RKO (cell line): ENCODE data around the gene FKBP3.
"Not testable (repeated sequence)": the region's sequence is repeated elsewhere in the genome, so short reads cannot be mapped to it uniquely, and the experiment has no call there.

ENCODE experiments used
- DNase-seq: peaks from one replicate; pipeline ENCODE4 v3.0.0-alpha.2; 2016; ENCODE audit warnings: low spot score

FKBP3 gene

DNA sequence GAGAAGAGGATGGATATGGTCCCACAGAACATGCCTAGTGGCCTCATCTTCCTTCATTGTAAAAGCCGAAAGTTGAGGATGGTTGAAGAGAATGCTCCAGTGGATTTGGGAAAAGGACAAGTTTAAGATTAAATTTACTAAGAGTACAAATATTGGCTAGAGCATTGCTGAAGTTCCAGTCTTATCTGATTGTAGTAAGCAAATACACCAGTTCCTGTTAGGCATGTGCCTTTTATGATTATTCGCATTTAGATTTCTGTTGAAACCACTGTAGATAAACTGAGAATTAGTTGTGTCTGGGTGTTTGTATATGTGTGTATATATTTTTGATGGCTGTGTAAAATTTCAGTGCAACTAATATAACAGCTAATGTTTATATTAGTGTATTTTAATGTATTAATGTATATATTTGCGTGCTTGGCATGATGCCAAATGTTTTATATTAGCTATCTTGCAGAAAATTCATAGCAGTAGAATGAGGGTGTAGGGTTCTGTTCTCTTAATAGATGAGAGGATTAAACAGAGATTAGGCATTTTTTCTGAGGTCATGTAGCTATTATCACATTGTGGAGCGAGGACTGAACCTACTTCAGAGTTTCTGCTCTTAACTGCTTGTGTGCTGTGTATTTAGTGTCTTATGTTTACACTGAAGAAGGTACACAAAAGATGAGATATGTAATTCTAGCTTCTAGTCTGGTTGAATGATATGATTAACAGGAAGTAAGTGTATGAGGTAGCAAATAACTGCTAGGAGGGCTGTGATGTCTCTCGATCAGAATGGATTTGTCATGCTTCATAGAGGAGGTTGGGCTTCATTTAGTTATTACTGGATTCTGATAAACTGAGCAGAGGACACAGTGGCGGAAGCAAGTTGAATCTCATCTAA lies 21.1 kb downstream of the FKBP3 start:
- peak; percentile 34 for DNase-seq

DNA sequence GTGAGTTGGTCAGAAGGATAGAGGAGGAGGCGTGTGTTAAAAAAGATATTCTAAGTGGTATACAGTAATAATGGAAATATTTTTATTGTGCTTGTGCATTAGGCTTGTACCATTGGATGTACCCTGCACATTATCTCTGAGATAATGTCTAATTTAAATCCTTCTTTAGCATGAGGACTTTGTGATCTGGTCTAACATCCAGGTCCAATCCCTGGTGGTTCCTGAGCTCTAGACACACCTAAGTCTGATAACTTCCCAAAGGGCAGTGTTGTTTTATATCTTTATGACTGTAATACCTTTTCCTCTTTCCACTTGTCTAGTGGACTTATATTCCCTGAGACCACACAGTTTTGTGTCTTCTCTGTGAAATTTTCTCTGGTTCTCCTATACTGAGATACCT lies 29.7 kb downstream of the FKBP3 start:
- DNase-seq, result no peak

DNA sequence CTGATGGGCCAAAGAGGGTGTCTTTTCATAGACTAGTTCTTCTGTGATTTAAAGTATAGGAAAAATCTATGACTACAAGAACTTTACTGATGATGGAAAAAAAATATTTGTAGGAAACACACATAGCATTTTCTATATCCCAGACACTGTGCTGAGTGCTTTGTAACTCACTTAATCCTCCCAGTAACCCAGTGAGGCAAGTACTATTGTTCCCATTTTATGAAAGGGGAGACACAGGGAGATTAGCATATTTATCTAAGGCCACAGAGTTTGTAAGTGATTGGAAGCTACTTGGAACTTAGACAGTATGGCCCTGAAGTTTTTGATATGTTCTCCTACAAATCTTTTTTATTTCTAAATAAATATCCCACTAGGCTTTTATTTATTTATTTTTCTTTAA lies 30.5 kb downstream of the FKBP3 start:
- no peak for DNase-seq

DNA sequence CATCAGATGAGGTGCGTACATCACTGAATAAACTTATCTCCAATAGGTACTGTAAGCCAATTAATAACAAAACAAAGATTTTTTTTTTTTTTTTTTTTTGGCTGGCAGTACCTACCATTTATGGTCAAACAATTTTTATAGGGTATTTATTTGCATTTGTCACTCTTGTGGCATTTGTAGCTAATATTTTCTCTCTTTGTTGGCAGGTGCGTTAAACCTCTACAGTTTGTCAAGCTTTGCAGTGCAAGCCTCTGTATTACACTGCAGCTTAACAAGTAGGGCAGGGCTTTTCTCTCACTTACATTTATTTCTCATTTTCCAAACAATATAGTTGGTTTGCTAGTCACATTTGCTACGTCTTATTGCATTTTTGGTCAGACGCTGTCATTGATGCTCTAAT lies 38.1 kb downstream of the FKBP3 start:
- DNase-seq, result no peak

DNA sequence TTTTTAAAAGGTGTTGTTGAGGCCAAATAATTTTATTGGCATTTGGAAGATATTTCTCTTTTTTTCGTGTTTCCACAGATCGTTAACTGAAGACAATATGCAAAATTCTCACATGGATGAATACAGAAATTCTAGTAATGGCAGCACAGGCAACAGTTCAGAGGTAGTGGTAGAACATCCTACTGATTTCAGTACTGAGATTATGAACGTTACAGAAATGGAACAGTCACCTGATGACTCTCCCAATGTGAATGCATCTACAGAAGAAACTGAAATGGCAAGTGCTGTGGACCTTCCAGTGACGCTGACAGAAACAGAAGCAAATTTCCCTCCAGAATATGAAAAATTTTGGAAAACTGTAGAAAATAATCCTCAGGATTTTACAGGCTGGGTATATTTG lies 39.1 kb downstream of the FKBP3 start:
- no peak for DNase-seq

DNA sequence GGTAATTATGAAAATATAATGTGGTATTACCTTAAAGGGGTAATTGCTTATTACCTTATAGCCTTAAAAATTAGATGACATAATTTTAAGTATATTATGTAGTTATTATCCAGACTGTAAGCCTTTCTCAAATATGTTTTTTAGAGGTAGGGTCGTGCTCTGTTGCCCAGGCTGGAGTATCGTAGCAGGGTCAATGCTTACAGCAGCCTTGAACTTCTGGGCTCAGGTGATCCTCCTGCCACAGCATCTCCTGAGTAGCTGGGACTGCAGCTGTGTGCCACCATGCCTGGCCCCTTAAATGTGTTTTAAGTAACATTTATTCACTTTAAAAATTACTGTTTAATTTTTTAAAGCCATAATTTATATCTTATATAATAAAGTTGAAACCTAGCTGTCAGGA lies 40.0 kb downstream of the FKBP3 start:
- no peak for DNase-seq

DNA sequence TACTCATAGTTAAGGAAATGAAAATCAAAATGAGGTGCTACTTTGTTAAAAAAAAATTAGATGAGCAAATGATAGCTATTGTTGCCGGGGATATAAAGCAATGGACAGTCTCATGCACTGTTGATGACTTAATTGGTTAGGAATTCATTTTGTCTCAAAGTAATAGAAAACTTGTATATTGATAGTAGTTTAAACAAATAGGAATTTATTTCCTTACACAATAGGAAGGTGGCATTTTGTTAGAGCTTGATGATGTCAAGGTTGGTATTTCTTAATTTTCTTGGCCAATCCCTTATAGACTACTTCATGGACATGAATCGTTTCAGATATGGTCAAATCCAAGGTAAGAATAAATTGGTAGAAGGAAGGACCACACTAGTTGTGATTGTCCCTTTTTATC lies 42.6 kb downstream of the FKBP3 start:
- peak; percentile 36 for DNase-seq

DNA sequence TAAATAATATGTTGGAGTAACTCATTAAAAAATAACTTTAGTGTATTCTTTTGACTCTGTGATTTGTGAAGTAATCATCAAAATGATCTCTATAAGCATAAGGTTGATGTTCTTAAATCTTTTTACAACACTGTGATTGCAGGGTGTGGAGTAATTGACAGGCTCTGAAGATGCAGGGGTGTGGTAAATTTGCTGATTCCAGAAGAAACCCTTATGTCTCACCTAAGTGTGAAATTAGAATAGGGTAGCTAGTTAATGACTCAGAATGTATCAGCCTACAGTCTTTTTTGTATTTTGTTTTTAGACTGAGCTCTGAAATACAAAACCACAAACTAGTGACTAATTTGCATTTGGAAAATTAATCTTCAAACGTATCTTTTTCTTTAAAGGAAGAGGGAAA lies 44.5 kb downstream of the FKBP3 start:
- peak; percentile 83 for DNase-seq

DNA sequence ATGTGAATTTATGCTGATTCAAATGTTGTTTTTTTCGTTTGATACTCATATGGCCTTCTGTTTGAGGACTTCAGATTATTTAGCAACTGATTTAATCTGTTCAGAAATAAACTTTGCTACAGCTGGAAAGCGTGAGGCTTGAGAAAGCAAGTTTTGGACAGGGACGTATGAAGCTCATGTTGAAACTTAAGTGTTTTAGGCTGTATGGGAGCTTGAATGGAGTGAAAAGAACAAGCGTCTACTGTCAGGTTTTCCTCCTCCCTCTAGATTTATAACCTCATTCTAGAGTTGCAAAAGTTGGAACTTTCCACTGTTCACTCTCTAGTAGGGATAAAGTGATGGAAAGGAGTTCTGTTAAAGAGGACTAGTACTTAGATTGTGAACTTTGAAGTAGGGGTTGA lies 49.3 kb downstream of the FKBP3 start:
- DNase-seq, result peak; percentile 54

DNA sequence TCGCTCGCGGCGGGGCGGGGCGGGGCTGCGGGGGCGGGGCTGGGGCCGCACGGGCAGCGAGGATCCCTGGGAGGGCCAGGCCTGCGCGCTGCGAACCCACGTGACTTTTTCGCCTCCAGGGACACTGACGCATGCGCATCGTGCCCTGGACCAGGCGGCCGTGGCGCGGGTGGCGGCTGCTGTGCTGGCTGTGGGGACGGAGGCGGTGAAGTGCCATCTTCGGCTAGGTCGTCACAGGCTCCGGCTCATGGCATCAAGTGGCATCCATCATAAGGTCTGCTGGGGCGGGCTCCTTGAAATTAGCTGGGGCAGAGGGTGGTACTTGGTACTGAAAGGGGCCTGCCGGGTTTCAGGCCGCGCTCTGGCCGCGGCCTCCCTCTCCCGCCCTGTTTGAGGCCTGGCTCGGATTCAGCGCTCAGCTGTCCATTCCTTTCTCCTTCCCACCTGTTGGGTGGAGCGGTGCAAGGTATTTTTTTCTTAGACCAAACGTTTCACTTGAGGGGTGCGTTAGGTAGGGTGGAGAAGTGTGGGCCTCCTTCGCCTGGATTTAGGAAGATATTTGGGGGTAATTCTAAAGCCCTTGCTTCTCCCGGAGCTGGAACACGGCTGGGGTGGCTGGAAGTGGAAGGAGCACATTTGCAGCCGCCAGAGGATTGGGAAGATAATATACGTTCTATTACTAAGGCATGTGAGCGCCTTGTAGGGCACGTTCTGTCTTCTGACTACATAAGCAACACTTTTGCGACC lies 50.1 kb downstream of the FKBP3 start, which contains the start of gene PRPF39:
Gene PRPF39 (plus strand): TSS at position 141 of the 747 bp plus-strand sequence. CDS start 11,124 bp downstream, outside the sequence.
- peak; percentile 93 for DNase-seq

DNA sequence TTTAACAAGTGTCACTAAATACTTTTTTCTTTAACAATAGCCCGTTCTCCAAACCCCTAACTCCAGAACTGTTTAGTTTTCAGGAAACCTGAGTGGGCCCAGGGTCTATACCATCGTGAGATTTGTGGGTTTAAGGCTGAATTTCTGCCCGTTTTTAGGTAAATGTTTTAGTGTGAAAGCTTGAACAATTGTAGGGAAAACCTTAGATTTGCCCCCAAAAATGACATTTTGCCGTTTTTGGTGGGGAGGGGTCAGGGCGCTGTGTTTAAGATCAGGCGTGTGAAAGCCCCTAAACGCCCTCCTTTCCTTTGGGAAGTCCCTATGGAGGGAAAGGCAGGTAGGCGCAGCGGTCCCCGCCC lies 50.7 kb downstream of the FKBP3 start:
- DNase-seq, result no peak

DNA sequence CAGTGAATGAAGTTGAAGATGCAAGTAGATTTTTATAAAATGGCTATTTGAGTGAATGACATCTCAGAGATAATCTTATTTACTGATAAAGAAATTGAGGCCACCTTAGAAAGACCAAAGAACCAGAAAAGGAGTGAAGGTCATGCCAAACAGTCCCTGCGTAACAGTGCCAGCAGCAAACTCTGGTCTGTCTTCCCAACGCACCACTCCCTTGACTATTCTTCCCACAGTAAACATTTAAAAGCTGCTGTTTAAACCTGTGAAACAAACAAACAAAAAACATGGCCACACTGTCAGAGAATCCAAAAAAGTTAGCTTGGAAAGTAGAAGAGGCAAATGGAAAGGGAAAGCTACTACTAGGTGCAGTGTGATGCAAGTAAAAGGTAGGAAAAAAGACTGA lies 51.9 kb downstream of the FKBP3 start:
- DNase-seq, result no peak

DNA sequence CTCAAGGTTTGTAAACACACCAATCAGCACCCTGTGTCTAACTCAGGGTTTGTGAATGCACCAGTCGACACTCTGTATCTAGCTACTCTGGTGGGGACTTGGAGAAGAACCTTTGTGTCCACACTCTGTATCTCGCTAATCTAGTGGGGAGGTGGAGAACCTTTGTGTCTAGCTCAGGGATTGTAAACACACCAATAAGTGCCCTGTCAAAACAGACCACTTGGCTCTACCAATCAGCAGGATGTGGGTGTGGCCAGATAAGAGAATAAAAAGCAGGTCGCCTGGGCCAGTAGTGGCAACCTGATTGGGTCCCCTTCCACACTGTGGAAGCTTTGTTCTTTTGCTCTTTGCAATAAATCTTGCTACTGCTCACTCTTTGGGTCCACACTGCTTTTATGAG lies 53.2 kb downstream of the FKBP3 start:
- DNase-seq, result not testable (repeated sequence)

DNA sequence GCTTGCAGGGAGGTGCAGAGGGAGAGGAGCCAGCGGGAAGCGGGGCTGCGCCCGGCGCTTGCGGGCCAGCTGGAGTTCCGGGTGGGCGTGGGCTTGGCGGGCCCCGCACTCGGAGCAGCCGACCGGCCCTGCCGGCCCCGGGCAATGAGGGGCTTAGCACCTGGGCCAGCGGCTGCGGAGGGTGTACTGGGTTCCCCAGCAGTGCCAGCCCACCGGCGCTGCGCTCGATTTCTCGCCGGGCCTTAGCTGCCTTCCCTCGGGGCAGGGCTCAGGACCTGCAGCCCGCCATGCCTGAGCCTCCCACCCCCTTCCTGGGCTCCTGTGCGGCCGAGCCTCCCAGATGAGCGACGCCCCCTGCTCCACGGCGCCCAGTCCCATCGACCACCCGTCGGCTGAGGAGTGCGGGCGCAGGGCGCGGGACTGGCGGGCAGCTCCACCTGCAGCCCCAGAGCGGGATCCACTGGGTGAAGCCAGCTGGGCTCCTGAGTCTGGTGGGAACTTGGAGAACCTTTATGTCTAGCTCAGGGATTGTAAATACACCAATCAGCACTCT lies 53.8 kb downstream of the FKBP3 start:
- DNase-seq, result not testable (repeated sequence)

DNA sequence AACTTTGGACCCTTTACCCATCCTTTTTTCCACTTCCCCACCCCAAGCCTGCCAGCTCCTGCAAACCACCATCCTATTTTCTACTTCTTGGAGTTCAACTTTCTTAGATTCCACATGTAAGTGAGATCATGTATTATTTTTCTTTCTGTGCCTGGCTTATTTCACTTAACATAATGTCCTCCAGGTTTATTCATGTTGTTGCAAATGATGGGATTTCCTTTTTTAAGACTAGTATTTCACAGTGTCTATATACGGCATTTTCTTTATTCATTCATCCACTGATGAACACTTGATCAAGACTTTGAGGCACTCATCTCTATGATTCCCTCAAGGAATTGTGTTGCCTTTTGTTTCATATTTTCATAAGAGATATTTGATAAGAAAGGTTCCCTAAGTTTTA lies 56.0 kb downstream of the FKBP3 start:
- DNase-seq, result no peak

DNA sequence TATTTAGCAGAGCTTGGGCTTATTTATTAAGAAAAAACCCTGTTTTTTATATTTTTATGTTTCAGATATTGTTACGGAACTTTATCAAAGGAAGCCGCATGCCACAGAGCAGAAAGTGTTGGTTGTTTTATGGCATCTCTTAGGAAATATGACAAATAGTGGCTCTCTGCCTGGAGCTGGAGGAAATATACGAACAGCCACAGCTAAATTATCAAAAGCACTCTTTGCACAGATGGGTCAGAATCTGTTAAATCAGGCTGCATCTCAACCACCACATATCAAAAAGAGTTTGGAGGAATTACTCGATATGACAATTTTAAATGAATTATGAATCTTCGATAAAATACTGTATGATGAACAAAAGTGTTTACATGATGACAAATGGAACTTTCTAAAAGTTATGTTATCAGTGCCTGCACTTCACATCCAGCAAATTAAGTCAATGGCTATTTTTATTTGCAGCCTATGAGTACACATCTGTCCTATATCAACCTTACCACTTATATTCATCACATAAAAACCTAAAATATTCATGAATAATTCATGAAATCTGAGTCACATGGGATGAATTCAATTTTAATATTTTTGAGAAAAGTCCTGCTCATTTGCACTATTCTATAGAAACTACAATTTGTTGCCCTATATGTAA lies 60.9 kb downstream of the FKBP3 start:
- DNase-seq, result no peak

DNA sequence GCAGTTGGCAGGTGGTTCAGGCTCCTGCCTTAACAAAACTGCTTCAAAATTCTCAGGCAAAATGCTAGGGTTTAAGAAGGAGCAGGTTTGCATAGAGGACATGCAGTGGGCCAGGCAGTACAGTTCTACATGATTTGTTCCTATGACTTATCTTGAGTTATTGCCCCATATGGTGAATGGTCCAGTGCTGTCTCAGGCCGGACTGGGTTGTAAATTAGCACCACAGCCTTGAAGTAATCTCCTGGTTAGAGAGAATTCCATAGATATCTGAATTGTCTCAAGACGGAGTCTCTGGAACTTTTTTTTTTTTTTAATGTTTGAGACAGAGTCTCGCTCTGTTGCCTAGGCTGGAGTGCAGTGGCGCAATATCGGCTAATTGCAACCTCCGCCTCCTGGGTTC lies 62.2 kb downstream of the FKBP3 start:
- DNase-seq, result no peak

DNA sequence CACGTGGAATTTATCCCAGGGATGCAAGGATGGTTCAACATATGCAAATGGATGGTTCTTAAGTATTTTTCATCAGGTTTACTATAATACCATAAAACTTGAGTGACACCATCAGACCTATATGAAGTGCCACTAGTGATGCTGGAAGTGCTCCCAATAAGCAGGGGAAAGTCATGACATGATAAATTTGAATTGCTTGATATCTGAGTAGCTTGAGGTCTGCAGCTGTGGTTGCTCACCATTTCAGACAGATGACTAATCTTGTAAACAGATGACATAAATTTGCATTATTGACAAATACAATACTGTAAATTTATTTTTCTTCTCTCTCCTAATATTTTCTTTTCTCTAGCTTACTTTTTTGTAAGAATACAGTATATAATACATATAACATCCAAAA lies 64.1 kb downstream of the FKBP3 start:
- DNase-seq, result peak; percentile 53

DNA sequence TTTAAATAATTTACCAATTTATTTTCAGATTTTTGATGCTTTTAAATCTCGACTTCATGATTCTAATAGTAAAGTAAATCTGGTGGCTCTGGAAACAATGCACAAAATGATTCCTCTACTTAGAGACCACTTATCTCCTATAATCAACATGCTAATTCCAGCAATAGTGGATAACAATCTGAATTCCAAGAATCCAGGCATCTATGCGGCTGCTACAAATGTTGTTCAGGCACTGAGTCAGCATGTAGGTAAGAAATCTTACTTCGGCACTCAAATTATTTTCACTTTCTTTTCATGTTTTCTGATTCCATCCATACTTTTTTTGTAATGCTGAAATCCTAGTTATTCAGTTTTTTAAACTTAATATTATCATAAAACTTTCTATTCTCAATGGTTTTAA lies 65.9 kb downstream of the FKBP3 start:
- no peak for DNase-seq

DNA sequence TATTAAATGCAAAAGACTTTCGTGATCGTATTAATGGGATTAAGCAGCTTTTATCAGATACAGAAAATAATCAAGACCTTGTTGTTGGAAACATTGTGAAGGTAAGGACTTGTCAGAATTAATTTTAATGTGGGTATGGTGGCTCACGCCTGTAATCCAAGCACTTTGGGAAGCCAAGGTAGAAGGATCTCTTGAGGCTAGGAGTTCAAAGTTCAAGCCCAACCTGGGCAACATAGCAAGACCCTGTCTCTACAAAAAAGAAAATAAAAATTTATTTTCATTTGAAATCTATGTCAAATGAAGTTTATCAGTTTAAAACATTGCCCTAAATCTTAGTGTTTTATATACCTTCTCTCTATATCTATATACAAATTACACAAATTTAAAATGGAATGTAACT lies 67.6 kb downstream of the FKBP3 start:
- no peak for DNase-seq

DNA sequence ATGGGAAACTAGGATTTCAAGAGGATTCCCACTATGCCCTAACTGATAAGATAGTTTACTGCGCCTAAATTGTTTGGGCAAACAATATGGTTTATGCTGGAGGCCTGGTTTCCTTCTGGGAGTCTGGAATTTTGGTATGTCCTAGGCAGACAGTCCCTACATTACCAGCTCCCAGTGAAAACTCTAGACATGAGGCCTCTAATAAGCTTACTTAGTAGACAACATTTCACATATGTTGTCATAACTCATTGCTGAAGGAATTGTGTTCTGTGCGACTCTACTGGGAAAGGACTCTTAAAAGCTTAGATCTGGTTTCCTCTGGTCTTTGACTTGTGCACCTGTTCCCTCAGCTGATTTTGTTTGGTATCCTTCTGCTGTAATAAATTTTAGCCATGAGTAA lies 68.3 kb downstream of the FKBP3 start:
- DNase-seq, result no peak
